ENCODE measurements around the gene SEMA6D. TPM values are rescaled to one million over a fixed set of nuclear protein-coding genes. Genes with fewer than 3 reads are reported as not detected.

Gene SEMA6D
- total RNA-seq, 1 experiment from 2014 or later: 0.03 TPM

- H3K27ac ChIP-seq (ENCODE audit: low read length): no peak overlapping the region
- H3K4me1 ChIP-seq (ENCODE audit: control insufficient read depth, insufficient read depth, low read length): no peaks in the 10 kb centered on the region
- no TSS peak for BruUV-seq (replicated peaks)
- in situ Hi-C loops (cut with HindIII; ENCODE audit: low pct_unique_long_range_greater_than_20kb, low sequenced_read_pairs) (no loop called here), intact Hi-C loops (cut with micrococcal nuclease; ENCODE audit: unreplicated experiment) (no loop called here)
- ChIA-PET POLR2A (no interaction called here), CTCF (no interaction called here)
- H3K27me3 ChIP-seq (ENCODE audit: control insufficient read depth, insufficient read depth, low read length): no peaks in the 10 kb centered on the region
- no peaks in the 10 kb centered on the region for H3K9me3 ChIP-seq (ENCODE audit: control insufficient read depth, insufficient read depth, low read depth, low read length)
- ATAC-seq (no peak), DNase-seq (ENCODE audit: low read depth, low spot score) (no peak)
- TF ChIP-seq CTCF (IDR thresholded peaks at IDR 0.05): no peak
- no peak for TF ChIP-seq TCF7L2 (IDR thresholded peaks at IDR 0.05; ENCODE audit: low read depth, low read length)
- no peak for TF ChIP-seq SIN3A (IDR thresholded peaks at IDR 0.05; ENCODE audit: borderline replicate concordance, insufficient read depth, low read depth, low read length)
- TF ChIP-seq, protein P1, sequence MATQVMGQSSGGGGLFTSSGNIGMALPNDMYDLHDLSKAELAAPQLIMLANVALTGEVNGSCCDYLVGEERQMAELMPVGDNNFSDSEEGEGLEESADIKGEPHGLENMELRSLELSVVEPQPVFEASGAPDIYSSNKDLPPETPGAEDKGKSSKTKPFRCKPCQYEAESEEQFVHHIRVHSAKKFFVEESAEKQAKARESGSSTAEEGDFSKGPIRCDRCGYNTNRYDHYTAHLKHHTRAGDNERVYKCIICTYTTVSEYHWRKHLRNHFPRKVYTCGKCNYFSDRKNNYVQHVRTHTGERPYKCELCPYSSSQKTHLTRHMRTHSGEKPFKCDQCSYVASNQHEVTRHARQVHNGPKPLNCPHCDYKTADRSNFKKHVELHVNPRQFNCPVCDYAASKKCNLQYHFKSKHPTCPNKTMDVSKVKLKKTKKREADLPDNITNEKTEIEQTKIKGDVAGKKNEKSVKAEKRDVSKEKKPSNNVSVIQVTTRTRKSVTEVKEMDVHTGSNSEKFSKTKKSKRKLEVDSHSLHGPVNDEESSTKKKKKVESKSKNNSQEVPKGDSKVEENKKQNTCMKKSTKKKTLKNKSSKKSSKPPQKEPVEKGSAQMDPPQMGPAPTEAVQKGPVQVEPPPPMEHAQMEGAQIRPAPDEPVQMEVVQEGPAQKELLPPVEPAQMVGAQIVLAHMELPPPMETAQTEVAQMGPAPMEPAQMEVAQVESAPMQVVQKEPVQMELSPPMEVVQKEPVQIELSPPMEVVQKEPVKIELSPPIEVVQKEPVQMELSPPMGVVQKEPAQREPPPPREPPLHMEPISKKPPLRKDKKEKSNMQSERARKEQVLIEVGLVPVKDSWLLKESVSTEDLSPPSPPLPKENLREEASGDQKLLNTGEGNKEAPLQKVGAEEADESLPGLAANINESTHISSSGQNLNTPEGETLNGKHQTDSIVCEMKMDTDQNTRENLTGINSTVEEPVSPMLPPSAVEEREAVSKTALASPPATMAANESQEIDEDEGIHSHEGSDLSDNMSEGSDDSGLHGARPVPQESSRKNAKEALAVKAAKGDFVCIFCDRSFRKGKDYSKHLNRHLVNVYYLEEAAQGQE (IDR thresholded peaks at IDR 0.05; ENCODE audit: insufficient read depth in 1 of 2, low read depth in 2 of 2, low read length in 1 of 2): no peak
- TF ChIP-seq POLR2AphosphoS5 (IDR thresholded peaks at IDR 0.05; ENCODE audit: low read depth, low read length): no peak
- H3K4me3 ChIP-seq (ENCODE audit: low read depth in 2 of 2, low read length in 2 of 2): no peak overlapping the region
- no peaks in the 10 kb centered on the region for H3K36me3 ChIP-seq (ENCODE audit: control insufficient read depth, insufficient read depth, low read length)
These were observed 23.8 kb downstream of the SEMA6D start for GRCh38 chr15:47741082-47741481.

GRCh38 chr15:47741907-47742306 is 24.6 kb downstream of the SEMA6D start:
- ChIA-PET POLR2A (no interaction called here), CTCF (no interaction called here)
- intact Hi-C loops (cut with micrococcal nuclease; ENCODE audit: unreplicated experiment): no loop called here
- in situ Hi-C loops (cut with HindIII; ENCODE audit: low pct_unique_long_range_greater_than_20kb, low sequenced_read_pairs): no loop called here
- Histone ChIP-seq H3K27me3 (ENCODE audit: control insufficient read depth, insufficient read depth, low read length) (no peaks in the 10 kb centered on the region), H3K4me3 (ENCODE audit: low read depth in 2 of 2, low read length in 2 of 2) (no peak overlapping the region), H3K36me3 (ENCODE audit: control insufficient read depth, insufficient read depth, low read length) (no peaks in the 10 kb centered on the region), H3K27ac (ENCODE audit: low read length) (no peak overlapping the region), H3K9me3 (ENCODE audit: control insufficient read depth, insufficient read depth, low read depth, low read length) (no peaks in the 10 kb centered on the region), H3K4me1 (ENCODE audit: control insufficient read depth, insufficient read depth, low read length) (no peaks in the 10 kb centered on the region)
- no TSS peak for BruUV-seq (replicated peaks)
- DNase-seq (ENCODE audit: low read depth, low spot score) (no peak), ATAC-seq (no peak)
- TF ChIP-seq SIN3A (IDR thresholded peaks at IDR 0.05; ENCODE audit: borderline replicate concordance, insufficient read depth, low read depth, low read length) (no peak), POLR2AphosphoS5 (IDR thresholded peaks at IDR 0.05; ENCODE audit: low read depth, low read length) (no peak), CTCF (IDR thresholded peaks at IDR 0.05) (no peak), TCF7L2 (IDR thresholded peaks at IDR 0.05; ENCODE audit: low read depth, low read length) (no peak)

Data from Panc1 (cell line).